Fibroblast of skin of back (primary cell): ENCODE measurements around the gene CTCF.
"Not testable (repeated sequence)": the region's sequence is repeated elsewhere in the genome, so short reads cannot be mapped to it uniquely, and the experiment has no call there.

Experiments
- DNase-seq: peaks from one replicate; pipeline ENCODE4 v3.0.0-alpha.2; 2013

Gene CTCF

GRCh38 chr16:67533987-67534386 lies 28.3 kb upstream of the CTCF start:
- not testable (repeated sequence) for DNase-seq

DNA sequence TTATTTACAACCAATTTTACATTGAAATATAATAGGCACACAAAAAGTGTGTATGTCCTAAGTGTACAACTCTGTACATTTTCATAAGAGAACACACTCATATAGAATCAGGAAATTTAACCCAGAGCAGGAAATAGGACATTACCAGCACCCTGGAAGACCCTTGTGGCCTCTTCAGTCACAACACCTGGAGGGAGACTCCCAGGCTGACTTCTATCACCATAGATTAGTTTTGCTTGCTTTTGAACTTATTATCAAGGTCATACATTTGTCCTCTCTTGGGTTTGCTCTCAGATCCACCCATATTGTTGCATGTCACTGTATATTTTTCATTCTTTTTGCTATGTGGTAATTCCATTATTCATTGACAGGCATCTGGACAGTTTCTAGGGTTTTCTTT lies 27.9 kb upstream of the CTCF start:
- DNase-seq: no peak

GRCh38 chr16:67535201-67535600 lies 27.1 kb upstream of the CTCF start:
- no peak for DNase-seq

GRCh38 chr16:67537270-67537635 lies 25.1 kb upstream of the CTCF start:
- DNase-seq: peak; percentile 63

GRCh38 chr16:67537636-67538591 lies 24.4 kb upstream of the CTCF start:
- peak; percentile 34 for DNase-seq

DNA sequence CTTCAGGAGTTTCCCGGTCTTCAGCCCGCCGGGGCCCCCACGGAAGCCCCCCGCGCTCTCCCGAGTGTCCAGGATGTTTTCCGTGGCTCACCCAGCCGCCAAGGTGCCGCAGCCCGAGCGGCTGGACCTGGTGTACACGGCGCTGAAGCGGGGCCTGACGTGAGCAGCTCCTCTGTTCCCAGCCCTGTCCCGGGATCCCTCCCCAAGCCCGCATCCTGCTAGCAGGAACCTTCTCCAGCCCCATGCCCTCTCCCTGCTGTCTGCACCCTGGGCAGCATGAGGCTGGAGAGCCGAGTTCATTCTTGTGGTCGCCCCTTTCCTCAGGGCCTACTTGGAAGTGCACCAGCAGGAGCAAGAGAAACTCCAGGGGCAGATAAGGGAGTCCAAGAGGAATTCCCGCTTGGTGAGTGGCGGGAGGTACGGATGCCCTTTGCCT lies 23.6 kb upstream of the CTCF start:
- DNase-seq: peak; percentile 56

DNA sequence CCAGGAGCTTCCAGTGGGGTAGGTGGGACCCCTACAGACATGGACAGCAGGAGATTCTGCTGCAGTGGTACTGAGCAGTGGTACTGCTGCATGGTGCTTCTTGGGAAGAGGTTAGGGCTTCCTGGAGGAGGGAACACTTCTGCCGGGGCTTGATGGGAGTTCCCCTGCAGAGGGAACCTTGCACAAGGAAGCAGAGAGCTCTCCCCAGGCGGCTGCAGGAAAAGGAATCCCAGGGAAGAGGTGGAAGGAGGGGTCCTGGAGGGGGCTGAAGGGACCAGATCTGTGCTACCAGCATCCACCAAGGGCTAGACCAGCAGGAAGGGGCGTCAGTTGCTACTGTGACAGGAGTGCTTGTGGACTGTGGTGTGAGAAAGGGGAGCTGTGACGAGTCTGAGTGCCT lies 23.1 kb upstream of the CTCF start:
- no peak for DNase-seq

- no peak for DNase-seq
Measured at GRCh38 chr16:67539691-67540635, 22.4 kb upstream of the CTCF start.

DNA sequence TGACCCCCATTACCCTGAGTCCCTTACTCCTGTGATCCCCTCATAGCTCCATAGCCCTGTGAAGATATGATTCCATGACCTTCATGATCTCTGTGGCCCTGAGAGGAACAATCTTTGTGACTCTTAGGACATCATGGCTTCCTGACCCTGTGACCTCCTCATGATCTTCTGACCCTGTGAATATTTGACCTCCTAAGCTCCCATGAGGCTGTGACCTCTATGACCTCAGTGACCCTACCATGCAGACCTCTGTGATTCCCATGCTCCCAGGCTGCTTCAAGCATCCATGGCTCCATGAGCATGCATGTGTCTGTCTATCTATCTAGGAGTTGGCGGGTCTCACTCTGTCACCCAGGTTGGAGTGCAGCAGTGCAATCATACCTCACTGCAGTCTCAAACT lies 21.6 kb upstream of the CTCF start:
- no peak for DNase-seq

- peak; percentile 60 for DNase-seq
Measured at GRCh38 chr16:67541391-67542263, 20.7 kb upstream of the CTCF start.

DNA sequence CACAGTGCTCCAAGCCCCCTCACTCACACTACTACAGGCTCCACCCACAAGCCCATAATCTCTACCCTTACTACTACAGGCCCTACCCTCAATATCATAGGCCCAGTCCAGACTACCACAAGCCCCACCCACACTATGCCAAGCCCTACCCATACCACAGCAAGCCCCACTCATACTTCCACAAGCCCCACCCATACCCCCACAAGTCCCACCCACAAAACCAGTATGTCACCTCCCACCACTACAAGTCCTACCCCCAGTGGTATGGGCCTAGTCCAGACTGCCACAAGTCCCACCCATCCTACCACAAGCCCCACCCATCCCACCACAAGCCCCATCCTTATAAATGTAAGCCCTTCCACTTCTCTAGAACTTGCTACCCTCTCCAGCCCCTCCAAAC lies 19.9 kb upstream of the CTCF start:
- DNase-seq: peak; percentile 80

DNA sequence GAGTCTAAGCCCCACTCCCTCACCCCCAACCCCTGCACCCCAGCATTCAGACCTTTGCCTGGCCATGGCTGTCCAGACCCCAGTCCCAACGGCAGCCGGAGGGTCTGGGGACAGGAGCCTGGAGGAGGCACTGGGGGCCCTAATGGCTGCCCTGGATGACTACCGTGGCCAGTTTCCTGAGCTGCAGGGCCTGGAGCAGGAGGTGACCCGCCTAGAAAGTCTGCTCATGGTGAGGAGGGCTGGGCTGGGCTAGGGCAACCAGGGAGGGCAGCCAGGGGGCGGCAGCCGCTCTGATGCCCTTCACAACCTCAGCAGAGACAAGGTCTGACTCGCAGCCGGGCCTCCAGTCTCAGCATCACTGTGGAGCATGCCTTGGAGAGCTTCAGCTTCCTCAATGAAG lies 19.3 kb upstream of the CTCF start:
- DNase-seq: no peak

DNA sequence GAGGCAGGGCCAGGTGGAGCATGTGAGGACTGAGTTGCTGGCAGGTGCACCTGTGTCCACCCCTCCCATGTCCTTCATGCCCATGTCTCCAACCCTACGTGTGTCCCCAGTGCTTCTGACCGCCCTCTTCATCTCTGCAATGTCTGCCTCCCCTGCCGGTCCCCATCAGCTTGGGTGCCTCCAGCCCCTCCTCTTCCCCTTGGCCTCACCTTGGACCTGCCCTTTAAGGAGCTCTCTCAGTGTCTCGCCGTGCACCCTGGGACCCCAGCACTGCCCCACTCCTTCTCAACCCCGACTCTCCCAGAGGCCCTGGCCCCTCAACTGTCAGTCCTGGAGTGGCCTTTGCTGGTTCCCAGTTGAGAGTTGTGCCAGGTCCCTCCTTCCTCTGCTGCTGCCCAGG lies 18.7 kb upstream of the CTCF start:
- no peak for DNase-seq

- no peak for DNase-seq
Measured at GRCh38 chr16:67544329-67544841, 17.9 kb upstream of the CTCF start.

DNA sequence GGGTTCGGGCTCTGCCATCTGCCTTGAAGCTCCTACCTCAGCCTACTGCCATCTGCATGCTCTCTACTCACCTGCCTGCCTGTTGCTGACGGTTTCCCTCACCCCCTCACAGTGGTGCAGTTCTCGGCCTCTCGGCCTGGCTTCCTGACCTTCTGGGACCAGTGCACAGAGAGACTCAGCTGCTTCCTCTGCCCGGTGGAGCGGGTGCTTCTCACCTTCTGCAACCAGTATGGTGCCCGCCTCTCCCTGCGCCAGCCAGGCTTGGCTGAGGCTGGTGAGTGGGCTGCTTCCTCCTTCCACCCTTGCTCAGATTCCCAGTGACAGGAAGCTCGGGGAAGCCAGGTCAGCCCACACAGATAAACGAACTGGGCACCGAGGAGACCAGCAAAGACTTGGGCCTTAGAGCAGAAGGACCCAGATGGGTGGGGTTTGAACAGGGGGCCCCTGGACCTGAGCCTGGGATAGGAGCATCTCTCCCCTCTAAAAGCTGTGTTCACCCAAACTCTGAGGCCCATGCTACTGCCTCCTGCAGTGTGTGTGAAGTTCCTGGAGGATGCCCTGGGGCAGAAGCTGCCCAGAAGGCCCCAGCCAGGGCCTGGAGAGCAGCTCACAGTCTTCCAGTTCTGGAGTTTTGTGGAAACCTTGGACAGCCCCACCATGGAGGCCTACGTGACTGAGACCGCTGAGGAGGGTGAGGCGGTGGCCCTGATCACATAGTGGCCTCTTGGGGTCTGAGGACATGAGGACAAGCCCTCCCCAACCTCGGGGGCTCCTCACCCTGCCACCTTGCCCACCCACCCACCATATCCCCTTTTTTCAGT lies 17.3 kb upstream of the CTCF start:
- DNase-seq: no peak

DNA sequence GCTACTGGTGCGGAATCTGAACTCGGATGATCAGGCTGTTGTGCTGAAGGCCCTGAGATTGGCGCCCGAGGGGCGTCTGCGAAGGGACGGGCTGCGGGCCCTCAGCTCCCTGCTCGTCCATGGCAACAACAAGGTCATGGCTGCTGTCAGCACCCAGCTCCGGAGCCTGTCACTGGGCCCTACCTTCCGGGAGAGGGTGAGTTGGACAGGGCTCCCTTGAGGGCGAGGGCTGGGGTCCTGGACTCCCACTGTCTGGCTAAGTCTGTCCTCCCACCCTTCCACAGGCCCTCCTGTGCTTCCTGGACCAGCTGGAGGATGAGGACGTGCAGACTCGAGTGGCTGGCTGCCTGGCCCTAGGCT lies 16.7 kb upstream of the CTCF start:
- DNase-seq: no peak

- DNase-seq: no peak
Measured at GRCh38 chr16:67546091-67546501, 16.2 kb upstream of the CTCF start.

DNA sequence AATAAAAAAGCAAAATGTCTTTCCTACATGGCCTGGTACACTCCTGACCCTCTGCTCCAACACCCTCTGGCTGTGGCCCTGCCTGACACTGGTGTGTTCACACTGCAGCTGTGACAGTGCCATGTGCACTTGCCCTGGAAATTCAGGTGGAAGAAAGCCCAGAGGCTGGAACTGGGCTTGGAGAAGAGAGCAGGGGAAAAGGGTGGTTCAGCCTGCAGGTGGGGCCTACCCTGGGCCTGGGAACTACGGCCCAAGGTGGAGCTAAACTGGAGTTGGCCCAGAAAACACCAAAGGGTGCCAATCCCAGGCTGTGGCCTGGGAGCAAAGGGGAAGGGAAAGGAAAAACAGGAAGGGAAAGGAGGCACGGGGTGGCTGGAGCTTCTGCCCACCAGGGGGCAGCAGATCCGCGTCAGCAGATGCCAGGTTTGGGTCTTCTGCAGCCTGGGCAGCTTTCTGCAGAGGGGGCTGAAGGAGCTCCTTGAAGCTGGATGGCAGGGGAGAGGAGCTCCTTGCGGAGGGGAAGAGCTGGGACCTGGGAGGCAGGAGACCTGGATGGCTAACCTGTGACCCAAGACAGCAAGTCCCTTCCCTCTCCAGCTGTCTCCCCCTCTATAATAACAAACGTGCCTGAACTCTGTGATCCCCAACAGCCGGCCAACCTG lies 15.4 kb upstream of the CTCF start:
- peak; percentile 58 for DNase-seq

DNA sequence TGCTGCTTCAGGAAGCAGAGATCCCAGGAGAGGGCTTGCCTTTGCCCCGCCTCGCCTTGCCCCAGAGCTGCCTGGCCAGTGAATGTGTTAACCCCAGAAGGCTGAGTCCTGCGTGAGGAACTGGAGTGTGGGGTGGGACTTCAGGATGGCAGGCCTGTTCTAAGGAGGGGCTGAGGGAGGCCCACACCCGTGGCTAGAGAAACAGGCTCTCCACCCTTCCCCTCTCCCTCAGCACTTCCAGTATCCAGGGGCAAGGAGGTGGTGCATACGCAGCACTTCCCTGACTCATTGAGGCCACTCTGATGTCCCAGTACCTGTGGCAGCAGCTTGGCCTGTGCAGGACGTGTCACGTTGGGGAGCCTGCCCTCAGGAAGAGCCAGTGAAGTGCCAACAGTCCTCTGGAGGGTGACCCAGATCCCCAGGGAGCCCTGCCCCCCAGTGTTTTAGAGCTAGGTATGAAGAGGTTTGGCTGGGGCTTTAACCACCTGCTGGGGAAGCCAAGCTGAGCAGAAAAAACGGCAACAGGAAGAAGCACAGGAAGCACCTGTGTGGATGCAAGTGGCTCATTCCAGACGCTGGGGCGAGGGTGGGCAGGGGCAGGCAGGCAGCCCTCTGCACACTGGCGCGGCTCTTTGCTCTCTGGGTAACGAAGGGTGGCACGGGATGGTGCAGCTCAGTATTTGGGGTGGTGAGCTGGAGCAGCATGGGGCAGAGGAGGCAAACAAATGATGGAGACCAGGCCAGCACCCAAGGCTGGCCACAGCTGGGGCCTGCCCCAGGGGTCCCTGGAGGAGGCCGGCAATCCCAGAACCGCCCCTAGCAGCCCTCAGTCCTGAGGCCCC lies 14.7 kb upstream of the CTCF start:
- no peak for DNase-seq
